ENCODE results near the gene PRKAR2B. TPM values are rescaled to one million over a fixed set of nuclear protein-coding genes. Genes with fewer than 3 reads are reported as not detected.

PRKAR2B gene
- total and polyA plus RNA-seq, 2 experiments from 2014 or later: 48.8 to 50.6 TPM

GRCh38 chr7:107103369-107103768 lies 58.9 kb downstream of the PRKAR2B start:
- Histone ChIP-seq H3F3A (replicated peaks; ENCODE audit: low read depth) (no peaks in the 10 kb centered on the region), H3K4me1 (ENCODE audit: insufficient read depth) (0 out of 2 replicates have a peak, but pooled peaks cover 9% of the 10 kb centered on the region), H3K27me3 (ENCODE audit: insufficient read depth) (no peaks in the 10 kb centered on the region), H3K36me3 (ENCODE audit: insufficient read depth) (peaks cover 8% of the 10 kb centered on the region; the same call in 1 of the 2 replicates), H4K20me1 (replicated peaks; ENCODE audit: insufficient read depth) (0 out of 2 replicates have a peak, but pooled peaks cover 4% of the 10 kb centered on the region), H3K4me3 (no peak overlapping the region), H2AFZ (no peak overlapping the region), H3K79me2 (replicated peaks; ENCODE audit: insufficient read depth) (peaks cover 45% of the 10 kb centered on the region), H3K27ac (ENCODE audit: low read depth) (no peak overlapping the region), H3K9me2 (ENCODE audit: insufficient read depth) (no peaks in the 10 kb centered on the region), H3K4me2 (no peak overlapping the region)
- peaks cover 33% of the 10 kb centered on the region for H3K36me3 Mint-ChIP-seq (ENCODE audit: low read depth)
- no peak for TF ChIP-seq POLR2AphosphoS5 (IDR thresholded peaks at IDR 0.05; ENCODE audit: low read depth)
- TF ChIP-seq, protein P1, sequence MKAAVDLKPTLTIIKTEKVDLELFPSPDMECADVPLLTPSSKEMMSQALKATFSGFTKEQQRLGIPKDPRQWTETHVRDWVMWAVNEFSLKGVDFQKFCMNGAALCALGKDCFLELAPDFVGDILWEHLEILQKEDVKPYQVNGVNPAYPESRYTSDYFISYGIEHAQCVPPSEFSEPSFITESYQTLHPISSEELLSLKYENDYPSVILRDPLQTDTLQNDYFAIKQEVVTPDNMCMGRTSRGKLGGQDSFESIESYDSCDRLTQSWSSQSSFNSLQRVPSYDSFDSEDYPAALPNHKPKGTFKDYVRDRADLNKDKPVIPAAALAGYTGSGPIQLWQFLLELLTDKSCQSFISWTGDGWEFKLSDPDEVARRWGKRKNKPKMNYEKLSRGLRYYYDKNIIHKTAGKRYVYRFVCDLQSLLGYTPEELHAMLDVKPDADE (IDR thresholded peaks at IDR 0.05): no peak
- TF ChIP-seq ZNF331 (CRISPR knock-in tag; IDR thresholded peaks at IDR 0.05; ENCODE audit: low read depth): no peak
- no peak for TF ChIP-seq CTCF (conservative IDR thresholded peaks at IDR 0.05; ENCODE audit: low read depth in 2 of 2)
- no peak for TF ChIP-seq EZH2phosphoT487 (IDR thresholded peaks at IDR 0.05; ENCODE audit: unreplicated experiment)
- TF ChIP-seq CREB1 (CRISPR knock-in tag; IDR thresholded peaks at IDR 0.05; ENCODE audit: low read depth): no peak
- TF ChIP-seq STAT1 (IDR thresholded peaks at IDR 0.05; ENCODE audit: unreplicated experiment): no peak
- TF ChIP-seq ZNF114 (CRISPR knock-in tag; IDR thresholded peaks at IDR 0.05): no peak
- TF ChIP-seq NANOG (IDR thresholded peaks at IDR 0.05; ENCODE audit: borderline replicate concordance): no peak
- TF ChIP-seq EZH2 (IDR thresholded peaks at IDR 0.05; ENCODE audit: low read depth, unreplicated experiment): no peak
- TF ChIP-seq JUNB (IDR thresholded peaks at IDR 0.05; ENCODE audit: unreplicated experiment): no peak
- TF ChIP-seq ZNF462 (CRISPR knock-in tag; IDR thresholded peaks at IDR 0.05): no peak
- TF ChIP-seq, protein P2, sequence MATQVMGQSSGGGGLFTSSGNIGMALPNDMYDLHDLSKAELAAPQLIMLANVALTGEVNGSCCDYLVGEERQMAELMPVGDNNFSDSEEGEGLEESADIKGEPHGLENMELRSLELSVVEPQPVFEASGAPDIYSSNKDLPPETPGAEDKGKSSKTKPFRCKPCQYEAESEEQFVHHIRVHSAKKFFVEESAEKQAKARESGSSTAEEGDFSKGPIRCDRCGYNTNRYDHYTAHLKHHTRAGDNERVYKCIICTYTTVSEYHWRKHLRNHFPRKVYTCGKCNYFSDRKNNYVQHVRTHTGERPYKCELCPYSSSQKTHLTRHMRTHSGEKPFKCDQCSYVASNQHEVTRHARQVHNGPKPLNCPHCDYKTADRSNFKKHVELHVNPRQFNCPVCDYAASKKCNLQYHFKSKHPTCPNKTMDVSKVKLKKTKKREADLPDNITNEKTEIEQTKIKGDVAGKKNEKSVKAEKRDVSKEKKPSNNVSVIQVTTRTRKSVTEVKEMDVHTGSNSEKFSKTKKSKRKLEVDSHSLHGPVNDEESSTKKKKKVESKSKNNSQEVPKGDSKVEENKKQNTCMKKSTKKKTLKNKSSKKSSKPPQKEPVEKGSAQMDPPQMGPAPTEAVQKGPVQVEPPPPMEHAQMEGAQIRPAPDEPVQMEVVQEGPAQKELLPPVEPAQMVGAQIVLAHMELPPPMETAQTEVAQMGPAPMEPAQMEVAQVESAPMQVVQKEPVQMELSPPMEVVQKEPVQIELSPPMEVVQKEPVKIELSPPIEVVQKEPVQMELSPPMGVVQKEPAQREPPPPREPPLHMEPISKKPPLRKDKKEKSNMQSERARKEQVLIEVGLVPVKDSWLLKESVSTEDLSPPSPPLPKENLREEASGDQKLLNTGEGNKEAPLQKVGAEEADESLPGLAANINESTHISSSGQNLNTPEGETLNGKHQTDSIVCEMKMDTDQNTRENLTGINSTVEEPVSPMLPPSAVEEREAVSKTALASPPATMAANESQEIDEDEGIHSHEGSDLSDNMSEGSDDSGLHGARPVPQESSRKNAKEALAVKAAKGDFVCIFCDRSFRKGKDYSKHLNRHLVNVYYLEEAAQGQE (IDR thresholded peaks at IDR 0.05; ENCODE audit: unreplicated experiment): no peak
- peaks cover 2% of the 10 kb centered on the region; the same call in 2 of the 3 replicates for H3K4me1 Mint-ChIP-seq
- H3K27me3 Mint-ChIP-seq (ENCODE audit: insufficient read depth, low read depth, poor library complexity): no peaks in the 10 kb centered on the region
- no peak for ATAC-seq
- DNase-seq (ENCODE audit: low spot score): no peak
- no peak overlapping the region for H3K27ac Mint-ChIP-seq
- H3K9me3 Mint-ChIP-seq: peaks cover 32% of the 10 kb centered on the region
- H3K4me3 Mint-ChIP-seq: no peak overlapping the region

All from GM23338 (cell line).